Epidermal melanocyte (primary cell): Measurements from ENCODE around the gene TP53I13.

Experiments used
- DNase-seq: peaks from one replicate; pipeline ENCODE4 v3.0.0; 2011; ENCODE audit warnings: low spot score; ENCODE audit not compliant: insufficient read length

The TP53I13 gene

GRCh38 chr17:29581583-29582253 lies 13.2 kb downstream of the TP53I13 start:
- DNase-seq: no peak

GRCh38 chr17:29582254-29582765 lies 13.8 kb downstream of the TP53I13 start:
- DNase-seq: no peak

- DNase-seq: no peak
Measured at GRCh38 chr17:29582772-29583171, 14.3 kb downstream of the TP53I13 start.

- DNase-seq: no peak
Measured at GRCh38 chr17:29583324-29584248, 15.1 kb downstream of the TP53I13 start.

GRCh38 chr17:29584452-29585079 lies 16.1 kb downstream of the TP53I13 start:
- no peak for DNase-seq

GRCh38 chr17:29585080-29585751 lies 16.7 kb downstream of the TP53I13 start:
- DNase-seq: no peak

GRCh38 chr17:29586676-29587469 lies 18.4 kb downstream of the TP53I13 start:
- DNase-seq: no peak

- no peak for DNase-seq
Measured at GRCh38 chr17:29587591-29587990, 19.1 kb downstream of the TP53I13 start.

- DNase-seq: no peak
Measured at GRCh38 chr17:29588017-29588561, 19.6 kb downstream of the TP53I13 start.

GRCh38 chr17:29588562-29589411 lies 20.3 kb downstream of the TP53I13 start:
- no peak for DNase-seq

GRCh38 chr17:29589524-29590410 lies 21.3 kb downstream of the TP53I13 start, which contains the start of gene GIT1:
Gene GIT1 (minus strand): TSS chr17:29589648. CDS start chr17:29589378, 270 bp downstream.
- peak; percentile 96 for DNase-seq

GRCh38 chr17:29590411-29591145 lies 22.1 kb downstream of the TP53I13 start:
- no peak for DNase-seq

- no peak for DNase-seq
Measured at GRCh38 chr17:29591146-29591736, 22.7 kb downstream of the TP53I13 start.

GRCh38 chr17:29591737-29592608 lies 23.5 kb downstream of the TP53I13 start:
- peak; percentile 93 for DNase-seq

- DNase-seq: no peak
Measured at GRCh38 chr17:29592850-29593551, 24.5 kb downstream of the TP53I13 start, which contains the start of gene ANKRD13B. Gene ANKRD13B (plus strand): TSS chr17:29593132. CDS start chr17:29593622, 490 bp downstream.
